ENCODE data around the gene ADRA2C.

DNA sequence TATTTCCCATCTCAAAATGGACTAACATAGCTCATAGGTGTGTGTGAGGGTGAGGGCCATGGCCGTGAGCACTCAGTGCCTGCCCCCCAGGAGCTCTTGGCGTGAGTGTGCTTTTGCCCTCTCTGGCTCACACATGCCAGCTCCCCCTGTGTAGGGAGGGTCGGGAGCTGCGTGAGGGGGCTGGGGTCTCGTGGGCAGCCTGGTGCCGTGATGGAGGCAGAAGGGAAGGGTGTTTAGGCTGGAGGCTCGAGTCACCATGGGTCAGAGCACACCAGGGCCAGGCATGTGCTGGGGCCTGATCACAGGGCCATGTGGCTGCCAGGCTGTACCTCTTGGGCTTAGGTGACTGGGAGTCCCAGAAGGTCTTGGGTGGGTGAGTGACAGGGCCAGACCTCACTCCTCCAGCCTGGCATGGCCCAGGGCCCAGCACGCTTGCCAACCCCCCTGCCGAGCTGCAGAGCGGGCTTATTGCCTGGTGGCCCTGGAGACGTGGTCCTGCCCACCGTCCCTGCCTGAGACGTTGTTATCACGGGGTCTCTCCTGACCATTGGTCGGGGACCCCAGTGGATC, 44.0 kb downstream of the ADRA2C start:
- TF ChIP-seq, protein P1, sequence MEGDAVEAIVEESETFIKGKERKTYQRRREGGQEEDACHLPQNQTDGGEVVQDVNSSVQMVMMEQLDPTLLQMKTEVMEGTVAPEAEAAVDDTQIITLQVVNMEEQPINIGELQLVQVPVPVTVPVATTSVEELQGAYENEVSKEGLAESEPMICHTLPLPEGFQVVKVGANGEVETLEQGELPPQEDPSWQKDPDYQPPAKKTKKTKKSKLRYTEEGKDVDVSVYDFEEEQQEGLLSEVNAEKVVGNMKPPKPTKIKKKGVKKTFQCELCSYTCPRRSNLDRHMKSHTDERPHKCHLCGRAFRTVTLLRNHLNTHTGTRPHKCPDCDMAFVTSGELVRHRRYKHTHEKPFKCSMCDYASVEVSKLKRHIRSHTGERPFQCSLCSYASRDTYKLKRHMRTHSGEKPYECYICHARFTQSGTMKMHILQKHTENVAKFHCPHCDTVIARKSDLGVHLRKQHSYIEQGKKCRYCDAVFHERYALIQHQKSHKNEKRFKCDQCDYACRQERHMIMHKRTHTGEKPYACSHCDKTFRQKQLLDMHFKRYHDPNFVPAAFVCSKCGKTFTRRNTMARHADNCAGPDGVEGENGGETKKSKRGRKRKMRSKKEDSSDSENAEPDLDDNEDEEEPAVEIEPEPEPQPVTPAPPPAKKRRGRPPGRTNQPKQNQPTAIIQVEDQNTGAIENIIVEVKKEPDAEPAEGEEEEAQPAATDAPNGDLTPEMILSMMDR (IDR thresholded peaks at IDR 0.05), result no peak
- TF ChIP-seq ZFX (IDR thresholded peaks at IDR 0.05; ENCODE audit: borderline replicate concordance), result no peak
